ENCODE measurements around the gene SLC4A8.
"Not testable (repeated sequence)": the region's sequence is repeated elsewhere in the genome, so short reads cannot be mapped to it uniquely, and the experiment has no call there.

Gene SLC4A8

DNA sequence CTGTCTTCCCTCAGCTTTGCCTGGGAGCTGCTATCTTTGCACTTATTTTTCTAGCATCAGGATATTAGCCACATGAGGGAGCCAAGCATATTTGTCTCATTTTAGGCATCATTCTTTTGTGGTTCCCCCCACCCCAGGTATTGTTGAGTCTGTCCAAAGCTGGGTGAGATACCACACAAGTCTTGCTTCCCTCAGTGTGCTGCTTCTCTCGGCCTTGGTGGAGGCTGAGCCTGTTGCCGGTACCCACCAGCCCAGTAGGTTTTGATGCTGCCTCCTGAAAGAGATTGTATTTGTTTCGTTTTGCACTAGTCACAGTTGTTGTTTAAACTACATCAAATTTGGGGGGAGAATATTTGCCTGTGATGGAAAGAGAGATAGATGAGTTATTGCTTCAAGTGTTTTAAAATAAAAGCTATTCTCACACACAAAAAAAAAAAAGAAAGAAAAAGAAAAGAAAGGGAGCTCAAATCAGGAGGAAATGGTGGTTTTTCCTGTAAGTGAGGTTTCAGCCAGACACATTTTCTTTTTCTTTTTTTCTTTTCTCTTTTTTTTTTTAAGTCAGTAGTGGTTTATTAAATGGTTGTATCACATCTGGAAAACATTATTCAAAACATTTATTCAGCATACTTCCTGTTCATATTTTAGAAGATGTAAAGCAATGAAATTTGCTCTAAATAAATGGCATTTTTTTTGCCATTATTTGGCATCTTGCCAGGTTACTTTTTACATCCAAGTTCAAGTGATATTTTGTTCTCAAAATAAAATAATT, 58.5 kb downstream of the SLC4A8 start:
- DNase-seq: peak; percentile 1

DNA sequence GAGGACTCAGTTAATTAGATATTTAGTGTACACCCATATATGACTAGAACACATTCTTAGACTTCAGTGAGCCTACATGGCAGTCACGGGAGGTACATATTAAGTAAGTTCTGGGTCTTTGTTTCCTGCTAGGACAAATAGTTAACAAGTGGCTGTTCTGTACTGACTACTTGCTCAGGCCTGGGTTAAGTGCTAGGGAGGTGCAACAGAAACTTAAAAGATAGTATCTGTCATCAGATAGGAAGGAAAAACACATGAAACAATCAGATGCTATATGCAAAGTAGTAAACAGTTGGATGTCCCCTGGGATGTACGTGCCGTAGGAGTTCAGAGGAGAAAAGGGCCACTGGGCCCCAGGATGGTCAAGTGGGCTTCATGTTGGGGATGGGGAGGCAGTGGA, 59.5 kb downstream of the SLC4A8 start:
- no peak for DNase-seq

DNA sequence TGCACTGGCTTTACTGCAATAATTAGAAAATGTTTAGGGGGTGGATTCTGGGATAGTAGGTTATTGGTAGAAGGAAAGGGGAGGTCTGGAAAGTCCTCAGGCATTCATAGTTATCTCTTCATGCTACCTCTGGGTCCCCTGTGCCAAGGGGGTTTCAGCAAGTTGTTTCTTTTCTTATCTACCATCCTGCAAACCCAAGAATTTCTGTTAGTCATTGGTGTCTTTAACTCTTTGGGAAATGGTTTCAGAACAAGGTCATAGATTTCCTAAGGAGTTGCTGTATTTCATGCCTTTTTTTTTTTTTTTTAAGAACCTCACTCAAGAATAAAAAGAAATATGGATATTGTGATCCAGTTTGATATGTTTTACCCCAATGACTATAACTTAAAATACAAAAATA, 63.6 kb downstream of the SLC4A8 start:
- DNase-seq: no peak

DNA sequence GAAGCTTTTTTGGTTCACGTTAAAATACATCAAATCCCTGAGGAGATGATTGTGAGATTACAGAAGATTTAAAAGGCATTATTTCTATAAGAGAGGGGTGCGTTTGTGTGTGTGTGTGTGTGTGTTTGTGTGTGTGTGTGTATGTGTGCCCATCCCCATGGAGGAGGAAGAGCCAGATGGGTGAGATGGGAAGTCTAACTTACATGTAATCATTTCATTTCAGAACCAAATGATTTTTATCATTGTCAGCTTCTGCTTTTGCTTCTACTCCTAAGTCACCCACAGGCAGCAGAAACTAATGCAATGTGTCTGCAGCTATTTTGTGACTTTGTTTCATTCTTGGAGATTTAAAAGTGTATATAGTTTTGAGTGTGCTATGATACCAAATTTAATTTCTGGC, 68.7 kb downstream of the SLC4A8 start:
- no peak for DNase-seq

DNA sequence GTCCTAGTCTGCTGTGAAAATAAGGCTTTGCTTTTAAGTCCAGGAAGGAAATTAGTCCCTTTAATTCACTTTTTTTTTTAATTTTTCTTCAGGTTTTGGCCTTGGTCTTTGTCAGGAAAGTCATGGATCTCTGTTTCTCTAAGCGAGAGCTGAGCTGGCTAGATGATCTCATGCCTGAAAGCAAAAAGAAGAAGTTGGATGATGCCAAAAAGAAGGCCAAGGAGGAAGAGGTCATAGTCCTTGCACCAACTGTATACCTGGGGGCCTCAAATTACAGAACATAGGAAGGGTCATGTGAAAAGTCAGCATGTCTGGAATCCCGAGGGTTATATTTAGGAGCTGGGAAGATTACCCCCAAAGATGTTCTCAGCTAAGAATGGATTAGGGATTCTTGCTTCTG, 72.3 kb downstream of the SLC4A8 start:
- no peak for DNase-seq

DNA sequence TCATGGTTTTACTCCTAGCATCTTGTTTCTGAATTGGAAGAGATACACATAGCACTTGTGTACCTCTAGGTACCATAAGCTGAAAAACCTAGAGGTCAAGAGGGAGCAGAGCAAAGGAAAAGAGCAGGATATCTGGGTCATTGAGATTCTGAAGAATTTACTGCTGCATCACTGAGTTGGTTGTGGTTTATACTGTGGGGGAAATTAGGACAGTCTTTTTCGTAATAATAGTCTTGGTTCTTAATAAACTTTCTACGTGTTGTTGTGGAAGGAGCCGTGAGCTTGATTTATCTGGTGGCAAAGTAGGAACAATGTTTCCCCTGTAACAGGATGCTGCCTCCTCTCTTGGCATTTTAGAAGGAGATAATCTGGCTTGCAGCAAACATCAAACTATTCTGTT, 80.2 kb downstream of the SLC4A8 start:
- no peak for DNase-seq

DNA sequence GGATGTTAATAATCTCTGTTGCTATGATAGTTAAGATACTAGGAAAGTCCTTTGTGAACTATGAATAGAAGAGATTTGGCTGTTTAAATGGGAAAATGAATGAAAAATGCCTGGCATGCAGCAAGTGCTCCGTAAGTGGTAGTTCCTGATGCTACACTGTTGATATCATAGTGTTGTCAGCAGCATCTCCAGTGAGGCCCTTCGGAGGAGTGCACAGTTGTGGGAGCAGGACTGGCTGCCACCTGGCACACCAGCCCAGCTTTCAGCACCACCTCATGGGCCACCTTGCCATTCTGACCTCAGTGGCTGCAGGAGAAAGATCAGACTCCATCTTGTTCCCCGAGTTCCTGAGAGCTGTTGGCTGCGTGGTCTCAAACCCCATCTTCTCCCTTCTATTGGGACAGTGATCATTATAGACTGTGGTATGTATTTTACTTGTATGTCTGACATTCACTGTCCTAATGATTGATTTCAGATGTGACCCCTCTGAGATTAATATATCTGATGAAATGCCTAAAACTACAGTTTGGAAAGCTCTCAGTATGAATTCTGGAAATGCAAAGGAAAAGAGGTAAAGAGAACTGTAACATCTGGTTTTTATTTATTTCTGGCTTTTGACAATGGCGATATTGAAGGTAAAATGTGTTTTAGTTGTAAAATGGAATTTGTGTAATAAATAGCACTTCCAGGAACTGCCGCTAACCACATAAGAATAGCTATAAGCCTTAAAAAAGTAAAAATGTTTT, 80.9 kb downstream of the SLC4A8 start:
- no peak for DNase-seq

DNA sequence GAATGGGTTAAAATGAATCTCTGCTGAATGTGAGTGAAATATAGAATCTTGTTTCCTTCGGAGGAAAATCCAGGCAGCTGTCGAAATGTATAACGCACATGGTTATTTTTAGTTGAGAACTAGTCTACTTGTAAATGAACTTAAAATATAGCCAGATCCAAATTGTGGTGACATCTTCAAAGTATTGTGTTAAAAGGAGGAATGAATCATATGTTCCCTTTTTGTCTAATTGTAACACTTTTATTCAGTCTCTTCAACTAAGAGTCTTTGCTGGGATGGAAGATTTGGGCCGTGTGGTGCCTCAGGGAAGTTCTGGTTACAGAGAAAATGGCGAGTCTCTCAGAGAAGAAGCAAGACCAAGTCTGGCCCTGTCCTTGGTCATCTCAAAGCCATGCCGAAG, 82.5 kb downstream of the SLC4A8 start:
- no peak for DNase-seq

DNA sequence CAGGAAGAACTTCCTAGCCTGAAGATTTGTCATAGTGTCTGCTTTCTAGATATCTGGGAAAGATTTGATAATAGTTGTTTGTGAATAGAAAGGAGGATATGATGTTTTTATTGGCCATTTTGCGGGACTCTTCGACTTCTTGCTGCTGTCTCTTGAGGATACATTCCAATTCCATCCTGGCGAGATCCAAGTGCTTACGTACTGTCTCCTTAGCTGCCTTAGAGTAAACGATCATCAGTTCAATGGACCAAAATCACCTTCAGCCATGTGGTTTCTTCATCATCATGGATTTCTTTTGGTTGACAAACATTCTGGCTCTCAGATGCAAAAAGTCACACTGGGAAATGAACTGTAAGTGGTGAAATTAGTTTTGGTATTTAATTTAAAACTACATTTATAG, 83.7 kb downstream of the SLC4A8 start:
- no peak for DNase-seq

DNA sequence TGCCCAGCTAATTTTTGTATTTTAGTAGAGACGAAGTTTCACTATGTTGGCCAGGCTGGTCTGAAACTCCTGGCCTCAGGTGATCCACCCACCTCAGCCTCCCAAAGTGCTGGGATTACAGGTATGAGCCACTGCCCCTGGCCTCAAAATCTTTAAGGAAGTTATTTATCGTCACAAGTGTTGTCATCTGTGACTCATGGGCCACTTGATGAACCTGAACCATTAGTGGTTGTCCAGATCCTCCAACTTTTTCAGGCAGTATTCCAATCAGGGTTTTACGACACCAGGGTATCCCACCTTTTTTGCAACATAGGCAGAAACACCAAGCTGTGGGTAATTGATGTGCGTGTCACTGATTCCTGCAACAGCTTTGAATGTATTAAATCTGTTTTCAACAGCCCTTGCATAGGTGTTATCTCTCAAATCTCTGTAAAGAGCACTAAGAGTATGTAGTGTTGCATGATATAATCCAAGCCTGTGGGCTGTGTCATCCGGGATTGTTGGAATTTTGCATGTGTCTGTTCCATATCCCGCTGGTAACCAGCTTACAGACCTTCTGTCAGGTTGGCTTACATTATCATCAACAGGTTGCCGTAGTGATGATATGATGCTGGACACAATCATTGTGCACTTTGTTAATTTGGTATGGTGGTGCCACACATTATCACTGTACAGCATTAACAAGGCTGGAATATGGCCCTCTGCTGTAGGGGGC, 87.1 kb downstream of the SLC4A8 start:
- no peak for DNase-seq

DNA sequence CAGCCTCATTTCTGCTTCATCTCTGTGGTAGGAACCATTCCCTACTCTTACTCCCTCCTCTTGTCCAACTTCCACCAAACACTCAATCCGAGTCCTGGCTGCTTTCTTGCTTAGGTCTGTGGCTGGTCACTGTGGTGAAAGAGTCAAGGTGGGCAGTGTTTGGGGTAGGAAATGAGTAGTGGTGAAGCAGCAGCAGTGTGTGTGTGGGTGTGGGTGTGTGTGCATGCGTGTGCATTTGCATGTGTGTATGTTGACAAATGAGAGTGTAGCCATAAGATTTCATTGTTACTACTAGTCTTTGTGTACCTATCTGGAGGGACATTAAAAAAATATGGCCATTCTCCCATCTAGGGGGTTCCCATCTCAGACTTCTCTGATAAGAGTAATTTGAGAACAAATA, 87.8 kb downstream of the SLC4A8 start:
- no peak for DNase-seq

DNA sequence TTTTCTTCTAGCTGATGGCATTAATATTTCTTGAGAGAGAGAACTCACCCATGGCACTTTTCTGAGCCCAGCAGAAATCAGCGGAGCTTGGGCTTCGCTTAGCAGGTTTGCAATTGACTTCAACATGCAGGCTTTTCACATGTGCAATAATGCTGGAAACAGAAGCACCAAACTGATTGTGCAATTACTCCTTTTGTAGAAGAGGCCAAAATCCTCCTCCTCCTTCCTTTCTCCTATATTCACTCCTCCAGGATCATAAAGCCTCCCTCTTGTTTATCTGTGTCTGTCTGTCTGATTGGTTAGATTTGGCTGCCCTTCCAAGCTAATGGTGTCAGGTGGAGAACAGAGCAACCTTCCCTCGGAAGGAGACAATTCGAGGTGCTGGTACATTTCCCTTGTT, 90.4 kb downstream of the SLC4A8 start:
- not testable (repeated sequence) for DNase-seq

DNA sequence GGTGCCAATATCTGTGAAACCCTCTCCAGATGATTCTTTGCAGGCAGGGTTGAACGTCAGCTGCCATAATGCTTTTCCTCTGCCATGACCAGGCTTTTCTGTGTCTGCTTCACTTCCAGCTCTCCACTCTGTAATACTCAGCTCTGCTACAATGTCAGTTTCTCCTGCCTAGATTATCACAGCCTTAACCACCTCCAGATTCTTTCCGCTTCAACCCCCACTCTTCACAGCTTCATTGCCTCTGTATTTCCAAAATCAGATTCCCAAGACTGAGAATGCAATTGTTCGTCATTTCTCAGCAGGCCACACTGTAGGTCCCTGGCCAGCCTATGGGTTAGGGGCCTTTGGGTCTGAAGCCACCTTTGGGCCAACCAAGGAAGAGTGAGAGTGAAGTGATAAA, 92.7 kb downstream of the SLC4A8 start:
- no peak for DNase-seq

DNA sequence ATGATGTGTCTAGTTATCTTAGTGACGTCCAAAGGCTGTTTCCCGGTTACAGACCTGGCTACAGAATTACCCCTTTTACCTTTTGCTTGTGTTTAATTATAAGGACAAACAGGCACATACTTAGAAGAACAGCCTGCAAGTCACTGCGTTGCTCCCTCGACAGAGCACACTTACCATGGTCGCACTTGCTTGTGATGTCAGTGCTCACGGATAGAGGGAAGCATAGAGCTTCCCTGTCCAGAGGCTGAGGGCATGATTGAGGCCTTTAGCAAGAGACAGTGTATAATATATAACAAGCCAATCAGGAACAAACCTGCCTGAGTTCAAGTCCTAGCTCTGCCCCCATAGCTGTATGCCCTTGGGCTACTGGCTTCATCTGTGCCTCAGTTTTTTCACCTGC, 93.2 kb downstream of the SLC4A8 start:
- no peak for DNase-seq

DNA sequence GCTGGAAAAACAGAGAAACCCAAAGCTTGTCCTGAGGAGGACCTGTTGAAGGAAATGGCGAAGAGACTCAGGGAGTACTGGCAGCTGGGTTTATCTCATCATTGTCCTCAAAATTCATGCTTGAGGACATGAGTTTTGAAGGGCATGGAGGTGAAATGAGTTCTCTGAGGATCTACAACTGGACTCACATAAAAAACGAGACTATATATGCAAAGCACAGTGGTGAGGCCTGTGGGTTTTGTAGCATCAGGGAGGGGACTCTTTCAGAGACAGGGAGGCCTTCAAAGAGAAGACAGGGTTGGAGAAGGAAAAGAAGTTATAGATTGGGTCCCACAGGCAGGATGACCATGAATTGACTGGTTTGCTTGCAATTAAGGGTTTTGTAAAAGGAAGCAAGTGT, 95.1 kb downstream of the SLC4A8 start:
- DNase-seq: no peak

DNA sequence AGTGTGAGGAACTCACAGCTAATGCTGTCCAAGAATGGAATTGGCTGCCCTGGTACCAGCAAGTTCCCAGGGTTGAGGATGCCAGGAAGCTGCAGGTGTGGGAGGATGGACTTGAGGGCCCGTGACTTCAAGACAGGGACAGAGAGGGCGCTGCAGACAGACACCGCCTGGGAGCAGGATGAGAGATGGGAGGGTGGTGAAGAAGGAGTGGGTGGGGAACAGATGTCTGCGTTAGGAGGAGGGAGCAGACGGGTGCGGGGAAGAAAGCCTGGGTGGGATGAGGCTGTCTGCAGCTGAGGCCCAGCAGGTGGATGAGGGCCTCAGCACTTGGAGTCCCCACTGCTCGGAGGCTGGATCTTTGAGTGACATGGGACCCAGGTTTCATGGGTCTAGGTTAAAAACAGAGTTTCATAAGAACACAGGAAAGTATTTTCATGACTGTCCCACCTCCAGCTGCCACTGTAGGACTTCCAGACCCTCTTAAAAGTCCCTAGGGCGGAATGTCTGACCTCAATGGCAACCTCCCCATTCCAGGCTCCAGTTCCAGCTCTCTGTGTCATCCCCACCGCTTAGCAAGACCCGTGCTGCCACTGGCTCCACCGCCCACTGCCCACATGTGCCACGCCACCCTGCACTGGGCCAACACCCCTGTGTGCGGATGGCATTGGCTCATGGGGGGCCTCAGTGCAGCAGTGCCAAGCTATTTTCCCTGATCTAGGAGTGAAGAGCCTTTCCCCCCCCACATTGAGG, 96.1 kb downstream of the SLC4A8 start:
- DNase-seq: no peak

DNA sequence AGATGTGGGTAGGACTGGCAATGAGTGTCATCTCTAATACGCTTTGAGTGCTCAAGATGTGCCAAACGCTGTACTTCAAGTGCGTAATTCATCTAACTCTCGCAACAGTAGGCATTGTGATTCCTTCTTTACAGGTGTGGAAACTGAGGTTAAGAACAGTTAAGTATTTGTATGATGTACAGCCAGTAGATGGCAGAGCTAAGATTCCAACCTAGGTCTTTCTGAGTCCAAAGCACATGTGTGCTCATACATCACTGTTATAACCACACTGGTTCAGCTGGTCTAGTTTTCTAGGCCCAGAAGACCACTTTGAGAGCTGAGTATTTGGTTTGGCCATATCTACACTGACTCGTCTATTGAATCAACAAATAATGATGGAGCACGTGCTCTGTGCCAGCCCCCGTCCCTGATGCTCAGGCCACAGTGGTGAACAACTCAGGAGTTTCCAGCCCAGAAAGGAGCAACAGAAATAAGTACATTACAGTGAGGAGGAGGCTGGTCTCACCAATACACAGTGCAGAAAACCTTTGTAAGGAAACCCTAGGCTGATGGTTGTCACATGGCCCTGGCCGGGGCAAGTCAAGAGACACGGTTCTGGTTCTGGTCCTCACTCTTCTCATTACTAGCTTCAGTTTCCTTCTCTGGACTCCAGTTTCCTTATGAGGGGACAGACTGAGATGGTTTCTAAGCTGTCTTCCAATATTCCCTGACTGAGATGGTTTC, 97.1 kb downstream of the SLC4A8 start:
- DNase-seq: peak; percentile 33

DNA sequence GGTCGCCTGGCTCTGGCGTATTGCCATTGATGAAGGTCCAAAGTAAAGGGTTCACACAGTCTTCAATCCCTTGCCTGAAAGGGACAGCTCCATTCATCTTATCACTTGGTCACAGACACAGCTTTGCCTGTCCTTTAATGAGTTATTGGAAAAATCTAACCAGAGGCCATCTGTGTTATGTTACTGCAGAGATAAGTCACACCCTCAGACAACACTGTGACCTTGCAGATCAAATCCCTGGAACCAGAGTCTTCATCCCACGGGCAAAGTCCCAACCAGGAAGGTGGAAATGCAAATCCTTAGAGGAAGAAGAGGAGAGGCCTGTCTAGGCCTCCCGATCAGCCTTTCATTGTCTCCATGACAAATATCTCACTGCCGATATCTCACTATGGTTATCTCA, 98.1 kb downstream of the SLC4A8 start:
- peak; percentile 87 for DNase-seq

DNA sequence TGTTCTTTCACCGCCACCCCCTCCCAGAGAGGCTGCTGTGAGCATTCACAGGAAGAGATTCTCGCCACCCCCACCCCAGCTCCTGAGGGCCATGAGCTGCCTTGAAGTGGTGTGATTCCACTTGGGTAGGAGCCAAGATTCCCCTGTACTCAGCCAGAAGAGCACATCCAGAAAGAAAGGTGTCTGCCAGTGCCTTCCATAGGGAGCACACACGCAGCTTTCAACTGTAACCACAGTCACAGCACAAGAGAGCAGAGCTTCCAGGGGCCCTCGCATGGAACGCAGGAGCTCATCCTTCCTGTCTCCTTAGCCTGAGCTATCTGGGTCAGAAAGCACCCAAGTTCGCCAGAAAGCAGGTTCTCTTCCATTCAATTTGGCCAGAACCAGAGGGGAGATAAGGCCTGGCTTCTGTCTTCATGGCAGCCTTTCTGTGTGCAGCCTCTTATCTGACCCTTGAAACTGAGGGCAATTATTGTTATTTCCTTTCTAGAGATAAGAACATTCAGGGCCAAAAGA, 99.8 kb downstream of the SLC4A8 start:
- peak; percentile 71 for DNase-seq

DNA sequence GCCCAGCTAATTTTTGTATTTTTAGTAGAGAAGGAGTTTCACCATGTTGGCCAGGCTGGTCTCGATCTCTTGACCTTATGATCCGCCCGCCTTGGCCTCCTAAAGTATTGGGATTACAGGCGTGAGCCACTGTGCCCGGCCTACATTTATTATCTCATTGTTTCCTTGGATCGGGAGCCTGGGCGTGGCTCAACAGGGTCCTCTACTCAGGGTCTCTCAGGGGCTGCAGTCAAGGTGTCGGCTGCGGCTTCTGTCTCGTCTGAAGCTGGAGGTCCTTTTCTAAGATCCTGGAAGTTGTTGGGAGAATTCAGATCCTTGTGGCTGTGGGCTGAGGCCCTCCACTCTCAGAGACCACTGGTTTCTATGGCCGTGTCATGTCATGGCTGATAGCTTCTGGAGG, 100.9 kb downstream of the SLC4A8 start:
- DNase-seq: no peak

DNA sequence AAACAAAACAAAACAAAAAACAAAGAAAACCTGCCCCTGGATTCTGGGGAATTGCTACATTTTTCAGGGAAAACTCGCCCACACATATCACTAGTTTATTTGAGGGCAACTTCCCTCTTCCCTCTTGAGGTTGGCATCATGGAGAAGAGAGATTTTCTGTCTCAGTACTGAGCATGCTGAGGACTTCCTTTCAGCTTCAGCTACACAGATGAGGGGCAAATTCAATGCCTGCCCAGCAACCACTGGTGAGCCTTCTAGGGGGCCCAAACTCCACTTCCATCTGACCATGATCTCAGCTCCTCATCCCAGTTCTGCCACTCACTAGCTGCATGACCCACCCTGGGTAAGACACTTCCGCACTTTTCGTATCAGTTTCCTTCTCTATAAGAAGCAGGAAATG, 103.3 kb downstream of the SLC4A8 start:
- no peak for DNase-seq

Data from hematopoietic multipotent progenitor cell treated with erythropoietin and hydrocortisone succinate and interleukin-3 and kit ligand, for 8 days (in vitro differentiated cells).